Measurements from ENCODE around the gene RAB1B.

- TF ChIP-seq ZBTB33 (IDR thresholded peaks at IDR 0.05) (no peak), CTCF (IDR thresholded peaks at IDR 0.05; ENCODE audit: low read depth, low read length, missing input control) (no peak), GABPA (IDR thresholded peaks at IDR 0.05 in 1 of 2, conservative IDR thresholded peaks at IDR 0.05 in 1 of 2) (no peak), MAX (IDR thresholded peaks at IDR 0.05) (no peak), SP1 (IDR thresholded peaks at IDR 0.05) (no peak), REST (IDR thresholded peaks at IDR 0.05) (no peak), FOXA1 (IDR thresholded peaks at IDR 0.05) (no peak), JUND (IDR thresholded peaks at IDR 0.05) (no peak)
These were observed 47.9 kb upstream of the RAB1B start for GRCh38 chr11:66220566-66220935.
